Measurements from ENCODE around the gene NUP210L. TPM values are rescaled to one million over a fixed set of nuclear protein-coding genes. Genes with fewer than 3 reads are reported as not detected.

NUP210L gene
- total and polyA plus RNA-seq, 2 of the 13 experiments (the other 11 are each of a cell fraction or from before 2014, with no cell fraction given), result not detected

DNA sequence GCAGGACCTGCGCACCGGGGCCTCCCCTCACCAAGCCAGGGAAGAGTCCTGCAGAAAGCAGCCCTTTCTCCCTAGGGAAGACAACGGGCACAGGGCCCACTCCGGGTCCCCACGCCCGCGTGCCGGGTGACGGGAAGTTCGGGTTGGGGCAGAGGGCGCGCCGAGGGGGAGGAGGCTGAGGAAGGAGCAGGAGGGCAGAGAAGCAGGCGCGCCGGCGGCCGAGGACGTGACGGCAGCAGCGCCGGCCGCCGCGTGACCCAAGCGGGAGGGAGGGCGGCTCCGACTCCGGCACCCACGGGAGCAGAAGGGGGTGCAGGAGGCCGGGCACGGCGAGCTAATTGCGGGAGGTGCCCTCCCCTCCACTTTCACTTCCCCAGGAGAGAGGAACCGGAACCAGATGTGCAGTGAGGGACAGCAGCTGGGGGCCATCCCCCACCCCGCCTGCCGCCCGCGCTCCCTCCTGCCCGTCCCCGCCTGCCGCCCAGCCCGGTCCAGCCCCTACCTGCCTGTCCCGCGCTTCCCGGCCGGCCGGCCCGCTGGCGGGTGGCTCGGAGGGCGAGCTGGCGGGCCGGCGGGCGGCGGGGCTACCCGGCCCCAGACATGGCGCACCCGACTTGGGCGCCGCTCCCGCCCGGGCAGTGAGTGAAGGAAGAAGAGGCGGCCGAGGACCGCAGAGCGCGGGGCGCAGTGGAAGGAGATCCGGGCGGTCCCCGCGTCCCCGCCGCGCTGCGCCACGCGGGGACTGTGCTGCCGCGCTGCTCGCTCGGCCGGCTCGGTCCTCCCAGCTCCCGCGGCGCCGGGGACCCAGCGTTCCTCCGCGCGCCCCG lies 208.9 kb downstream of the NUP210L start (continued):
- TF ChIP-seq, protein P1, sequence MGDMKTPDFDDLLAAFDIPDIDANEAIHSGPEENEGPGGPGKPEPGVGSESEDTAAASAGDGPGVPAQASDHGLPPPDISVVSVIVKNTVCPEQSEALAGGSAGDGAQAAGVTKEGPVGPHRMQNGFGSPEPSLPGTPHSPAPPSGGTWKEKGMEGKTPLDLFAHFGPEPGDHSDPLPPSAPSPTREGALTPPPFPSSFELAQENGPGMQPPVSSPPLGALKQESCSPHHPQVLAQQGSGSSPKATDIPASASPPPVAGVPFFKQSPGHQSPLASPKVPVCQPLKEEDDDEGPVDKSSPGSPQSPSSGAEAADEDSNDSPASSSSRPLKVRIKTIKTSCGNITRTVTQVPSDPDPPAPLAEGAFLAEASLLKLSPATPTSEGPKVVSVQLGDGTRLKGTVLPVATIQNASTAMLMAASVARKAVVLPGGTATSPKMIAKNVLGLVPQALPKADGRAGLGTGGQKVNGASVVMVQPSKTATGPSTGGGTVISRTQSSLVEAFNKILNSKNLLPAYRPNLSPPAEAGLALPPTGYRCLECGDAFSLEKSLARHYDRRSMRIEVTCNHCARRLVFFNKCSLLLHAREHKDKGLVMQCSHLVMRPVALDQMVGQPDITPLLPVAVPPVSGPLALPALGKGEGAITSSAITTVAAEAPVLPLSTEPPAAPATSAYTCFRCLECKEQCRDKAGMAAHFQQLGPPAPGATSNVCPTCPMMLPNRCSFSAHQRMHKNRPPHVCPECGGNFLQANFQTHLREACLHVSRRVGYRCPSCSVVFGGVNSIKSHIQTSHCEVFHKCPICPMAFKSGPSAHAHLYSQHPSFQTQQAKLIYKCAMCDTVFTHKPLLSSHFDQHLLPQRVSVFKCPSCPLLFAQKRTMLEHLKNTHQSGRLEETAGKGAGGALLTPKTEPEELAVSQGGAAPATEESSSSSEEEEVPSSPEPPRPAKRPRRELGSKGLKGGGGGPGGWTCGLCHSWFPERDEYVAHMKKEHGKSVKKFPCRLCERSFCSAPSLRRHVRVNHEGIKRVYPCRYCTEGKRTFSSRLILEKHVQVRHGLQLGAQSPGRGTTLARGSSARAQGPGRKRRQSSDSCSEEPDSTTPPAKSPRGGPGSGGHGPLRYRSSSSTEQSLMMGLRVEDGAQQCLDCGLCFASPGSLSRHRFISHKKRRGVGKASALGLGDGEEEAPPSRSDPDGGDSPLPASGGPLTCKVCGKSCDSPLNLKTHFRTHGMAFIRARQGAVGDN (CRISPR knock-in tag; IDR thresholded peaks at IDR 0.05), result peak; percentile 76
- TF ChIP-seq, protein P2, sequence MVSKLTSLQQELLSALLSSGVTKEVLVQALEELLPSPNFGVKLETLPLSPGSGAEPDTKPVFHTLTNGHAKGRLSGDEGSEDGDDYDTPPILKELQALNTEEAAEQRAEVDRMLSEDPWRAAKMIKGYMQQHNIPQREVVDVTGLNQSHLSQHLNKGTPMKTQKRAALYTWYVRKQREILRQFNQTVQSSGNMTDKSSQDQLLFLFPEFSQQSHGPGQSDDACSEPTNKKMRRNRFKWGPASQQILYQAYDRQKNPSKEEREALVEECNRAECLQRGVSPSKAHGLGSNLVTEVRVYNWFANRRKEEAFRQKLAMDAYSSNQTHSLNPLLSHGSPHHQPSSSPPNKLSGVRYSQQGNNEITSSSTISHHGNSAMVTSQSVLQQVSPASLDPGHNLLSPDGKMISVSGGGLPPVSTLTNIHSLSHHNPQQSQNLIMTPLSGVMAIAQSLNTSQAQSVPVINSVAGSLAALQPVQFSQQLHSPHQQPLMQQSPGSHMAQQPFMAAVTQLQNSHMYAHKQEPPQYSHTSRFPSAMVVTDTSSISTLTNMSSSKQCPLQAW (CRISPR knock-in tag; IDR thresholded peaks at IDR 0.05), result peak; percentile 63; the same call in 1 of the 2 replicates
- TF ChIP-seq, protein P3, sequence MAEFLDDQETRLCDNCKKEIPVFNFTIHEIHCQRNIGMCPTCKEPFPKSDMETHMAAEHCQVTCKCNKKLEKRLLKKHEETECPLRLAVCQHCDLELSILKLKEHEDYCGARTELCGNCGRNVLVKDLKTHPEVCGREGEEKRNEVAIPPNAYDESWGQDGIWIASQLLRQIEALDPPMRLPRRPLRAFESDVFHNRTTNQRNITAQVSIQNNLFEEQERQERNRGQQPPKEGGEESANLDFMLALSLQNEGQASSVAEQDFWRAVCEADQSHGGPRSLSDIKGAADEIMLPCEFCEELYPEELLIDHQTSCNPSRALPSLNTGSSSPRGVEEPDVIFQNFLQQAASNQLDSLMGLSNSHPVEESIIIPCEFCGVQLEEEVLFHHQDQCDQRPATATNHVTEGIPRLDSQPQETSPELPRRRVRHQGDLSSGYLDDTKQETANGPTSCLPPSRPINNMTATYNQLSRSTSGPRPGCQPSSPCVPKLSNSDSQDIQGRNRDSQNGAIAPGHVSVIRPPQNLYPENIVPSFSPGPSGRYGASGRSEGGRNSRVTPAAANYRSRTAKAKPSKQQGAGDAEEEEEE (CRISPR knock-in tag; IDR thresholded peaks at IDR 0.05; ENCODE audit: borderline replicate concordance), result 0 out of 2 replicates have a peak, but pooled peaks have one; percentile 83
- TF ChIP-seq ZNF841 (CRISPR knock-in tag; IDR thresholded peaks at IDR 0.05; ENCODE audit: borderline replicate concordance) (no peak), HNRNPLL (IDR thresholded peaks at IDR 0.05; ENCODE audit: low read depth, low read length, poor library complexity, severe bottlenecking) (peak; percentile 22), YEATS4 (CRISPR knock-in tag; IDR thresholded peaks at IDR 0.05; ENCODE audit: borderline replicate concordance) (0 out of 2 replicates have a peak, but pooled peaks have one; percentile 1), JDP2 (CRISPR knock-in tag; IDR thresholded peaks at IDR 0.05; ENCODE audit: borderline replicate concordance) (no peak), ZSCAN20 (CRISPR knock-in tag; IDR thresholded peaks at IDR 0.05; ENCODE audit: borderline replicate concordance) (no peak), ZNF431 (CRISPR knock-in tag; IDR thresholded peaks at IDR 0.05; ENCODE audit: borderline replicate concordance, low read depth) (no peak), SNAI1 (CRISPR knock-in tag; IDR thresholded peaks at IDR 0.05; ENCODE audit: borderline replicate concordance) (no peak), ZNF772 (CRISPR knock-in tag; IDR thresholded peaks at IDR 0.05) (peak; percentile 84), POLR2A (IDR thresholded peaks at IDR 0.05; ENCODE audit: insufficient read depth in 1 of 2, low read depth in 2 of 2, low read length in 2 of 2) (peak; percentile 57), KAT8 (CRISPR knock-in tag; IDR thresholded peaks at IDR 0.05) (peak; percentile 19; the same call in 1 of the 2 replicates)
- TF ChIP-seq, protein P4, sequence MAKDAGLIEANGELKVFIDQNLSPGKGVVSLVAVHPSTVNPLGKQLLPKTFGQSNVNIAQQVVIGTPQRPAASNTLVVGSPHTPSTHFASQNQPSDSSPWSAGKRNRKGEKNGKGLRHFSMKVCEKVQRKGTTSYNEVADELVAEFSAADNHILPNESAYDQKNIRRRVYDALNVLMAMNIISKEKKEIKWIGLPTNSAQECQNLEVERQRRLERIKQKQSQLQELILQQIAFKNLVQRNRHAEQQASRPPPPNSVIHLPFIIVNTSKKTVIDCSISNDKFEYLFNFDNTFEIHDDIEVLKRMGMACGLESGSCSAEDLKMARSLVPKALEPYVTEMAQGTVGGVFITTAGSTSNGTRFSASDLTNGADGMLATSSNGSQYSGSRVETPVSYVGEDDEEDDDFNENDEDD (CRISPR knock-in tag; IDR thresholded peaks at IDR 0.05; ENCODE audit: borderline replicate concordance), result peak; percentile 42; the same call in 1 of the 2 replicates

All from HepG2 (cell line).